ENCODE data around the gene PPP2R3B. TPM values are rescaled to one million over a fixed set of nuclear protein-coding genes. Genes with fewer than 3 reads are reported as not detected.

PPP2R3B gene
- total RNA-seq, 1 donor from 2014 or later, result 15.4 TPM

- H3K27me3 Mint-ChIP-seq, result no peaks in the 10 kb centered on the region
- TF ChIP-seq CTCF (IDR thresholded peaks at IDR 0.05), result no peak
- no peaks in the 10 kb centered on the region for H3K4me1 Mint-ChIP-seq
- DNase-seq, result no peak
- no peak for ATAC-seq (ENCODE audit: low read depth)
- POLR2A ChIA-PET, result no interaction called here
- peaks cover 69% of the 10 kb centered on the region for H3K36me3 Mint-ChIP-seq (ENCODE audit: low read depth)
- no peaks in the 10 kb centered on the region for H3K9me3 Mint-ChIP-seq
- no peak overlapping the region for H3K4me3 Mint-ChIP-seq
- CTCF ChIA-PET, result no interaction called here
- intact Hi-C loops (cut with micrococcal nuclease), result no loop called here
- no peak overlapping the region for H3K27ac Mint-ChIP-seq
These were observed 83.7 kb downstream of the PPP2R3B start for GRCh38 chrX:302975-303374.

- intact Hi-C loops (cut with micrococcal nuclease), result no loop called here
- no peak for DNase-seq
- Mint-ChIP-seq H3K27ac (no peak overlapping the region), H3K36me3 (ENCODE audit: low read depth) (peaks cover 68% of the 10 kb centered on the region), H3K27me3 (no peaks in the 10 kb centered on the region), H3K4me3 (no peak overlapping the region), H3K4me1 (no peaks in the 10 kb centered on the region), H3K9me3 (no peaks in the 10 kb centered on the region)
- no peak for ATAC-seq (ENCODE audit: low read depth)
- POLR2A ChIA-PET, result no interaction called here
- no peak for TF ChIP-seq CTCF (IDR thresholded peaks at IDR 0.05)
- CTCF ChIA-PET, result no interaction called here
These were observed 86.4 kb downstream of the PPP2R3B start for GRCh38 chrX:300334-300733.

GRCh38 chrX:298993-299392 lies 87.7 kb downstream of the PPP2R3B start:
- TF ChIP-seq CTCF (IDR thresholded peaks at IDR 0.05), result no peak
- Mint-ChIP-seq H3K4me1 (no peaks in the 10 kb centered on the region), H3K36me3 (ENCODE audit: low read depth) (peaks cover 63% of the 10 kb centered on the region), H3K9me3 (no peaks in the 10 kb centered on the region), H3K4me3 (no peak overlapping the region), H3K27me3 (no peaks in the 10 kb centered on the region), H3K27ac (no peak overlapping the region)
- intact Hi-C loops (cut with micrococcal nuclease), result no loop called here
- ChIA-PET CTCF (no interaction called here), POLR2A (no interaction called here)
- ATAC-seq (ENCODE audit: low read depth), result no peak
- no peak for DNase-seq

GRCh38 chrX:295136-295535 lies 91.6 kb downstream of the PPP2R3B start:
- no peak overlapping the region for H3K4me3 Mint-ChIP-seq
- H3K27ac Mint-ChIP-seq, result no peak overlapping the region
- DNase-seq (no peak), ATAC-seq (ENCODE audit: low read depth) (no peak)
- ChIA-PET CTCF (no interaction called here), POLR2A (no interaction called here)
- no peaks in the 10 kb centered on the region for H3K27me3 Mint-ChIP-seq
- TF ChIP-seq CTCF (IDR thresholded peaks at IDR 0.05), result no peak
- H3K9me3 Mint-ChIP-seq, result no peaks in the 10 kb centered on the region
- intact Hi-C loops (cut with micrococcal nuclease), result no loop called here
- H3K4me1 Mint-ChIP-seq, result no peaks in the 10 kb centered on the region
- peaks cover 65% of the 10 kb centered on the region for H3K36me3 Mint-ChIP-seq (ENCODE audit: low read depth)

GRCh38 chrX:292900-293897 lies 93.5 kb downstream of the PPP2R3B start:
- H3K4me1 Mint-ChIP-seq, result no peaks in the 10 kb centered on the region
- ChIA-PET CTCF (no interaction called here), POLR2A (no interaction called here)
- H3K36me3 Mint-ChIP-seq (ENCODE audit: low read depth), result peaks cover 69% of the 10 kb centered on the region
- no peak overlapping the region for H3K4me3 Mint-ChIP-seq
- H3K27ac Mint-ChIP-seq, result no peak overlapping the region
- intact Hi-C loops (cut with micrococcal nuclease), result no loop called here
- ATAC-seq (ENCODE audit: low read depth) (no peak), DNase-seq (no peak)
- H3K27me3 Mint-ChIP-seq, result no peaks in the 10 kb centered on the region
- no peaks in the 10 kb centered on the region for H3K9me3 Mint-ChIP-seq
- TF ChIP-seq CTCF (IDR thresholded peaks at IDR 0.05), result no peak

Data from activated B cell treated with CpG ODN at 0.5 μM for 24 hours (primary cell).